ENCODE measurements around the gene HSPA1L.

Gene HSPA1L

GRCh38 chr6:31761343-31761742 is 53.7 kb downstream of the HSPA1L start:
- no peak for ATAC-seq
- TF ChIP-seq RARB (CRISPR knock-in tag; IDR thresholded peaks at IDR 0.05) (no peak), PATZ1 (CRISPR knock-in tag; IDR thresholded peaks at IDR 0.05; ENCODE audit: borderline replicate concordance) (no peak), CSDC2 (CRISPR knock-in tag; IDR thresholded peaks at IDR 0.05) (no peak), TOX (CRISPR knock-in tag; IDR thresholded peaks at IDR 0.05; ENCODE audit: borderline replicate concordance) (no peak), CSRNP3 (CRISPR knock-in tag; IDR thresholded peaks at IDR 0.05) (no peak), PPARA (CRISPR knock-in tag; IDR thresholded peaks at IDR 0.05; ENCODE audit: borderline replicate concordance) (no peak), OSR1 (CRISPR knock-in tag; IDR thresholded peaks at IDR 0.05) (no peak), ZC3H10 (CRISPR knock-in tag; IDR thresholded peaks at IDR 0.05) (no peak), ZFP3 (CRISPR knock-in tag; IDR thresholded peaks at IDR 0.05) (no peak), ZNF8 (CRISPR knock-in tag; IDR thresholded peaks at IDR 0.05) (no peak), ZNF70 (CRISPR knock-in tag; IDR thresholded peaks at IDR 0.05) (no peak)

GRCh38 chr6:31760790-31761189 is 54.3 kb downstream of the HSPA1L start:
- no peak for ATAC-seq
- TF ChIP-seq ZNF565 (CRISPR knock-in tag; conservative IDR thresholded peaks at IDR 0.05; ENCODE audit: low read depth): no peak
- no peak for TF ChIP-seq CREB5 (CRISPR knock-in tag; IDR thresholded peaks at IDR 0.05; ENCODE audit: low read depth)
- no peak for TF ChIP-seq CSRNP3 (CRISPR knock-in tag; IDR thresholded peaks at IDR 0.05)
- no peak for TF ChIP-seq ESRRG (CRISPR knock-in tag; IDR thresholded peaks at IDR 0.05)
- TF ChIP-seq ZFP30 (CRISPR knock-in tag; IDR thresholded peaks at IDR 0.05): no peak
- TF ChIP-seq TSHZ2 (CRISPR knock-in tag; IDR thresholded peaks at IDR 0.05): no peak
- TF ChIP-seq RARB (CRISPR knock-in tag; IDR thresholded peaks at IDR 0.05): no peak
- TF ChIP-seq OSR1 (CRISPR knock-in tag; IDR thresholded peaks at IDR 0.05): no peak
- no peak for TF ChIP-seq PATZ1 (CRISPR knock-in tag; IDR thresholded peaks at IDR 0.05; ENCODE audit: borderline replicate concordance)
- no peak for TF ChIP-seq TOX (CRISPR knock-in tag; IDR thresholded peaks at IDR 0.05; ENCODE audit: borderline replicate concordance)
- TF ChIP-seq SNAI2 (CRISPR knock-in tag; IDR thresholded peaks at IDR 0.05): no peak
- TF ChIP-seq ZNF70 (CRISPR knock-in tag; IDR thresholded peaks at IDR 0.05): no peak
- TF ChIP-seq ISL1 (CRISPR knock-in tag; IDR thresholded peaks at IDR 0.05): no peak
- no peak for TF ChIP-seq POU6F1 (CRISPR knock-in tag; IDR thresholded peaks at IDR 0.05; ENCODE audit: borderline replicate concordance, low read depth)
